Breast epithelium (tissue), 3 donors: Measurements from ENCODE around the gene ATG14.

Experiments
- CTCF ChIP-seq, 3 donors: fragments of 450-650 bp; IDR thresholded peaks; one replicate each; pipeline ENCODE4 v1.5.1; 2016 to 2017; ENCODE audit warnings: antibody characterized with exemption in 3 of 3, mild to moderate bottlenecking in 3 of 3, moderate library complexity in 3 of 3
- POLR2A ChIP-seq: fragments of 450-650 bp; IDR thresholded peaks from one replicate; pipeline ENCODE4 v1.6.1; 2016; ENCODE audit warnings: antibody characterized with exemption, mild to moderate bottlenecking, moderate library complexity

- TF ChIP-seq CTCF (IDR thresholded peaks at IDR 0.05) (no peak), POLR2A (no peak)
Observed at GRCh38 chr14:55332654-55333570, 78.7 kb downstream of the ATG14 start.
